DMS153 treated with DMSO at 0.1 percent for 48 hours (cell line): ENCODE results near the gene CFAP46.

Experiments used
- DNase-seq: peaks from one replicate; lab custom pipeline; 2025; ENCODE audit not compliant: unreplicated experiment; lab: John Stamatoyannopoulos, UW

The CFAP46 gene

DNA sequence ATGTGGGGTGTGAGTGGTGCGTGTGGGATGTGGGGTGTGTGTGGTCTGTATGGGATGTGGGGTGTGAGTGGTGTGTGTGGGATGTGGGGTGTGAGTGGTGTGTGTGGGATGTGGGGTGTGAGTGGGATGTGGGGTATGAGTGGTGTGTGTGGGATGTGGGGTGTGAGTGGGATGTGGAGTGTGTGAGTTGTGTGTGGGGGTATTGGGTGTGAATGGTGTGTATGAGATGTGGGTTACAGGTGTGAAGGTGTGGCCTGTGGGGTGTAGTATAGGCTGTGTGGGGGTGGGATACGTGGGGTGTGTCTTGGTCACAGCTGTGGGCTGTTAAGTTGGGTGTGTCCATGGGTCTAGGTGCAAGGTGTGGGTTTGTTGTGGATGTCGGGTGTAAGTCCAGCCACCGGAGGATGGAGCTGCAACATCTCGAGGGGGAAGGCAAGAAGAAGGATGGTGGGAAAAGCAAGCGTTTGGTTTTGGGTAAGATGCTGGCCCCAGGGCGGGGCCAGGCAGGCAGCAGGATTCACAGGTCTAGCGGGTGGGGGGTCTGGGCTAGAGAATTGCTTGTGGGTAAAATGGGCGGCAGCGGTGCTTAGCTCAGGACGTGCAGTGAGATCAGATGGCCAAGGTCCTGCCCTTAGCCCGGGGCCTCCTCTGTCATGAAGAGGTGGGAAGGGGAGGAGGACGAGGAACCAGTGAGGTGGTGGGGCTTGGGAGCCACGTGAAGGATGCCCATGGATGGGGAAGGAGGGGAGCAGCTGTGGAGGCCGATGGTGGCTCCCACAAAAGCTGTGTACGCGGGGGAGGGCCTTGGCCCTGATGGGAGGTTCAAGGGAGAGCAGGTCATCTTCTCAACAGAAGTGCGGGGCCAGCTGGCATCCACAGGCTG, 60.1 kb downstream of the CFAP46 start:
- no peak for DNase-seq

DNA sequence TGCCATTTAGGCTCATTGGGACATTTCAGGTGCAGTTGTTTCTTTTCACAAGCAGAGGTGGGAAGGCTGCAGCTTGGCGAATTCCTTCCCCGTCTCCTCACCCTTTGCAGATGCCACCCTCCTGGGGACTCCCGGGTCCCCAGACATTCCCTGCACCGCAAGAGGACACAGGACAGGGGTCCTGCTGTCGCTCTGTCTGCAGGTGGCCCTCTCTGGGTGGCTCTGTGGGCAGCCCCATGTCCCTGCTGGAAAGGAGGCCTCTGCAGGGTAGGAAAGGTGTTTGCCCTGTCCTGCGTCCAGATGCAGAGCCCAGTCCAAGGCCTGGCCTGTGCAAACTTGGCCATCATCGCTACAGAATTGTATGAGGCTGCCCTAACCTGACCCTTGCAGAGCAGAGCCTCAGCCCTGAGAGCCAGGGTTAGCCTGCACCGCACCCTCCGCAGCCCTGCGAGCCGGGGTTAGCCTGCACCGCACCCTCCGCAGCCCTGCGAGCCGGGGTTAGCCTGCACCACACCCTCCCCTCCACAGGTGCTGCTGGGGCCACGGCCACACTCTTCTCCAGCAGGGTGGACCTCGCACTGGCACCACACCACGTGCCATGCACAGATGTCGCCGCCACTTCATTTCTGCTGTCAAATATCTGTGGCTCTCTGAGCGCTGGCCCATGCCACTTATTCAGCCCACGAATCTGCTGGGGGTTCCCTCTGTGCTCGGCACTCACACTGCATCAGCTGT, 61.0 kb downstream of the CFAP46 start:
- DNase-seq, result no peak

DNA sequence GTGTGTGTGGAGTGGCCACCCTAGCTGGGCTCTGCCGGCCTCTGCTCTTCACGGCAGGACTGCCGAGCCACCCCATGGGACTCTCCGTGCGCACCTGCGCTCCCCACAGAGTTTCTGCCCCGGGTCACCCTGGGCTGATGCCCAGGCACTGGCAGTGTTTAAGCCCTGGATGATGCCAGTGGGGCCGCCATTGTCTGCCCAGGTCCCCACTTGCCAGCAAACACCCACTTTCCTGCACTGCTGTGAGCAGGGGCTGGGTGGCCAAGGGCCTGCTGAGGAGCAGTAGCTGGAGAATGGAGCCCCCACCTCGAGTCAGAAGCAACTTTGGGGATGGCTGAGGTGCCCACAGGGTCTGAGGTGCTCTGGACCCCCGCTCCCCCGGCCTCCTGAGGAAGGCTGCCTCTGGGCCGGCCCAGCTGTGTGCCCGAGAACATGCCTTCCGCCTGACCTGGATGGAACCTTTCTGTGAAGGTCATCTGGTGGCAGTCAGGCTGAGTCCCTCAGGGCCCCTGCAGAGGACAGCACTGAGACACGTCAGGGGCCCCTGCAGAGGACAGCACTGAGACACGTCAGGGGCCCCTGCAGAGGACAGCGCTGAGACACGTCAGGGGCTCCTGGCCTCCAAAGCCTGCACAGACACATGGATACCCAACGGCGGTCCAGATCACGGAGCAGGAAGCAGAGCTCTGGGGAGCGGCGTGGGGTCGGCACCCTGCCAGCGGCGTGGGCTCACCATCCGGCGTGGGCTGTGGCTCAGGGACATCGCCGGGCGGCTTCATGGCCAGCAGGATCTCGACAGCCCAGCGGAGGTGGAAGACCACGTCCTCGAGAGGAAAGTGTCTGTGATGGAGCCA, 62.0 kb downstream of the CFAP46 start:
- DNase-seq, result no peak

DNA sequence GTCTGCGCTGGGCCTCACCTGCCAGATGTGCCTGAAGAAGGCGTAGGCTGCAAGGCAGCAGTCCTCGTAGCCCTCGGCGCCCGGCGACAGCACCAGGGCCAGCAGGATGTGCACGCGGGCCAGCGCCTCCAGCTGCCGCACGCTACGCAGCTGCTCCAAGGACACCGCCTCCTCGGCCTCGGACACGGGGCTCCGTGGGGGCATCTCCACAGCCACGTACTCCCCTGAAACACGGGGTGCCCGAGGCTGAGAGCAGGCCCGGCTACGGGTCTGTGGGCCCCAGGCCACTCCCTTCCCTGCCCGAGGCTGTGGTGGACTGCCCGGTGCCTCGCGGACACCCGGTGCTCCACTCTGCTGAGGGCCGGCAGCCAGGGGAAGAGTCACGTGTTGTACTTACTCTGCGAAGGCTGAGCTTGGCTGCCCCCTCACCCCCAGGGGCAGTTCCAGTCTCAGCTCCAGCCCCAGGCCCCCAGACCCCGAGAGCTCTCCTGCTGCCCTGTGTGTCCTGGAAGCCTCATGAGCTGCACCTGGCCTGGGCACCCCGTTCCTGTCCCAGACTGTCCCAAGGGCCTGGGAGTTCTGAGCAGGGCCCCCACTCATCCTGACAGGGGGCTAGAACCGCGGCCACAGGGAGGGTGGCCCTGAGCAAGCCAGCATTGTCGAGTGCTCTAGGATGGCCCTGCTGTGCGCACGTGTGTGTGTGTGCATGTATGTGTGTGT, 62.8 kb downstream of the CFAP46 start:
- no peak for DNase-seq

DNA sequence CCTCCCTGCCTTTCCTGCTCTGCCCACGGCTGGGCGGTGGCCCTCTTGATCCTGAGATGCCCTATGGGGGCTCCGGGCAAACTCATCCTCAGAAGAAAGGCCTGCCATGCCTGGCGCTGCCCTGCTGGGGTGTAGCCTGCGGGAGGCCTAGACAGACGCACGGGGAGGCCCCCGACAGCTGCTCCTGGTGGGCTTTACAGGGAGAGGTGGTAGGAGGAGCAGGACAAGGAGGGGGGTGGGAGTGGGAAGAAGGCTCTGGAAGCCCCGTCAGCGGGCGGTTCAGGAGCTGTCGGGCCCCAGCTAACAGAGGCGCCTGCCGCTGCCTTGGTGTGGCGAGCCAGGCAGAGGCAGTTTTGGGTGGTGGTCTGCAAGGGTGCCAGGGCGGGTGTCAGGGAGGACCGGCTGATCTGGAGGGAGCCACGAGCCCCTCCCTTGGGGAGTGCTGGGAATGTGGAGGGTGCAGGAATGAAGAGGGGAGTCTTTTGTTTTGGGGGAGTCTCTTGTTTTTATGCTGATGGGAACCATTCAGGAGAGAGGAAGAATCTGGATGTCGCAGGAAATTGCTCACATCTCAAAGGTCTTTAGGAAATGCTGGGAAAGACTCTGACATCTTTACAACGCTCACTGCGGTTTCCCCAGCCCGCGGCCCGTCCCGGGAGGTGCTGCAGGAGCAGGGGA, 63.5 kb downstream of the CFAP46 start:
- DNase-seq, result no peak

DNA sequence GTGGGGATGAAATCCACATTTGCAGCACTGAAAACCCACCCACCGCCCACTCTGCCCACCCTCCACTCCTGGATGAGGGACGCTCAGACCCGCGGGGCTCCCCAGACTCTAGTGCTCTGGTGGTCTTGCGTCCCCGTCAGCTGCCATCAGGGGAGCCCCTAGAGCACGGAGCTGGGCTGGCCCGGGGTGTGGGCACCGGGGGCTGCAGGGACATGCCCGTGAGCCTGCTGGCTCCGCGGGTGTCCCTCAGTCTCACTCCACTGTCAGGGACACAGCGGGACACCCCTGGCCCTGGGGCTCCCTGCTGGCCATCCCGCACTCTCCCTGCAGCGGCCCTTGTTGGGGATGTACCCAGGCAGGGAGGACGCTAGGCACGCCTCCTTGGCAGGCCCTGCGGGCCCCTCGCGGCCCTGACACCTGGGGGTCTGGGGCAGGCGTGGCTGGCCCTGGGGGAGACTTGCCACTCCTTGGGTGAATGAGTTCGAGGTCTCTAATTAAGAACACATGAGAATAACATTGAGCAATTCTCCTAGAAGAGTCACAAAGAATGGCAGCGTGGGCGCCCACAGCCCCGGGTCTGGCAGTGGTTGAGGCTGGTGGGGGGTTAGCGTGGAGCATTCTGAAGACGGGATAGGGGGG, 64.2 kb downstream of the CFAP46 start:
- no peak for DNase-seq

DNA sequence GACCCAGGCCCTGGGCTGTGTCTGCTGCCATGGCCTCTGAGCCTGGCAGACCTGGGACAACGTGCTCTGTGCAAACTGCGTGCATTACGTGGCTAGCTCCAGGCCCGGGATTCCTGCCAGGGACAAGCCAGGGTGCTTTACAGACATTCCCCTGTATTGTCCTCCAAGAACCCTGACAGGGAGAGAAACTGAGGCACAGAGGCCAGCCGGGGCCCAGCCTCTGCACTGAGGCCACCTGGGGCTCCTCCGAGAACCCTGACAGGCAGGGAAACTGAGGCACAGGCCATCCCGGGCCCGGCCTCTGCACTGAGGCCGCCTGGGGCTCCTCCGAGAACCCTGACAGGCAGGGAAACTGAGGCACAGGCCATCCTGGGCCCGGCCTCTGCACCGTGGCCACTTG, 64.9 kb downstream of the CFAP46 start:
- no peak for DNase-seq

DNA sequence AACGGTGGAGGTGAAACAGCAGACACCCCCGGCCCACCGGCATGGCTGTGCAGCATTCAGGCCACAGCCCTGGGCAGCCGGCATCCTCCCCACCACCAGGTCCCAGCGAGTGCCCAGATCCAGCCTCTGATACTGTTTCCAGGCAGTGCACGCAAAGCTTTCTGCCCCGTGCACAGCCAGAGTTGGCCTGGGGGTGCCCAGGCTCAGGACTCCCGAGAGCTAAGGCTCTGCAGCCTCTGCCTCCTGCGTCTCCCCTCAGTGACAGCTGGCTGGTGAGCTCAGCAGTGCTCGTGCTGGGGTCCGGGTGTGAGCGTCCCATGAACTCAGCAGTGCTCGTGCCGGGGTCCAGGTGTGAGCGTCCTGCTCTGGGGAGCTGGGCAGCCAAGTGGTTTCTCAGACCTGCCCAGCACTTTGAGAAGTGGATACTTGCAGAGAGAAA, 65.4 kb downstream of the CFAP46 start:
- no peak for DNase-seq

DNA sequence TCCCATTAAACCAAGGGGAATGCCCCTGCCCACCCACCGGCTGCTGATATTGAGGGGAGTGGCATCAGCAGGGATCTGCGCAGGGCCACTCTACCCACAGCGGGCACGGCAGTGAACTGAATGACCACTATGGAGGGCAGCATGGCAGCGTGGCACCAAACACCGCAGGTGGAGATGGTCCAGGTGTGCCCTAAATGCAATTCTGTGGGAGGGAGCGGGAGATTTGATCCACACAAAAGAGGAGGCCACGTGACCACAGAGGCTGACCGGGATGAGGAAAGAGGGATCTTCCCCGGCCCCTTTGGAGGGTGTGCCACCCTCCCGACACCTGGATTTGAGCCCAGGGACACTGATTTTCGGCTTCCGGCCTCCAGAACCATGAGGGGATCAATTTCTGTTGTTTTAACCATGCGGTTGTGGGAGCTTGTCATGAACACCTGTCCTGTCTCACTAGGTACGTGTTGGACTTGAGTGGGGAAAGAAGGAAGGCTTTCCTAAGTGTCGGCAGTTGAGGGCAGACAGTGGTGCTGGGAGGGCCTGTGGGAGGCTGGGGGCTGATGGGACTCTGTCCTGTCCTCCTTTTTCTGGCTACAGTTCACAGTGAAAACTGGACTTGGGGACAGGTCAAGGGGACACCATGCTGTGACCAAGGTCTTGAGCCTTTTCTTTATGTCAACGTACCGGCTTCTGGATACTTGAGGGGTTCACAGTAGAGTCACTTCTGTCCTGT, 66.1 kb downstream of the CFAP46 start:
- no peak for DNase-seq

DNA sequence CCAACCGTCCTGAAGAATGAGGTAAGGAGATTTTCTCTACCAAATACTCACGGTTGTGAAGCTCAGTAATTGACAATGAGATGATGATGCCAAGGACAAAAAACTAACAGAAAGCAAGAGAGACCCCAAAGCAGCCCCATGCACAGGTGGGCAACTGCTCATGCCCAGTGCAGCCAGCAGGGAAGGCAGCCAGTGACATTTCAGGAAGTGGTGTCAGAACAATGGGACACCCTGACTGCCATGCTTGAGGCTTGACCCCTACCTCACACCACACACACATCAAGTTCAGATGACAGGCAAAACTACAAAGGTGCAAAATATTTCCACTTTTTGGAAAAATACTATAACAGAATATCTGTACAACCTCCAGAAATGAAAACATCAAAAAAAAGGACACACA, 66.9 kb downstream of the CFAP46 start:
- DNase-seq, result no peak

DNA sequence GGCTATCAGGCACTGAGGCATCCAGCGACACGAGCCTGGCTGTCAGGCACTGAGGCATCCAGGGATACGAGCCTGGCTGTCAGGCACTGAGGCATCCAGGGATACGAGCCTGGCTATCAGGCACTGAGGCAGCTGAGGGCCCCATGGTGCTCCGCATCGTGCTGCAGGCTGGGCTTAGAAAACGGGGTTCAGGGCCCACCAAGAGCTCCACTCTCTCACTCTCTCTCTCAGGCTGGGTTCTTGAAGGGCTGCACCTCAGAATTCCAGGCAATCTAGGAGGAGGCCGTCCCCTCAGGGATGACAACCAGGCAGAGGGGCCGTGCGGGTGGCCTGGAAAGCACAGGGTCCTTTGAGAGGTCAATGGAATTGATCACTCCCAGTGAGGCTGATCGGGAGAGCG, 69.0 kb downstream of the CFAP46 start:
- no peak for DNase-seq

DNA sequence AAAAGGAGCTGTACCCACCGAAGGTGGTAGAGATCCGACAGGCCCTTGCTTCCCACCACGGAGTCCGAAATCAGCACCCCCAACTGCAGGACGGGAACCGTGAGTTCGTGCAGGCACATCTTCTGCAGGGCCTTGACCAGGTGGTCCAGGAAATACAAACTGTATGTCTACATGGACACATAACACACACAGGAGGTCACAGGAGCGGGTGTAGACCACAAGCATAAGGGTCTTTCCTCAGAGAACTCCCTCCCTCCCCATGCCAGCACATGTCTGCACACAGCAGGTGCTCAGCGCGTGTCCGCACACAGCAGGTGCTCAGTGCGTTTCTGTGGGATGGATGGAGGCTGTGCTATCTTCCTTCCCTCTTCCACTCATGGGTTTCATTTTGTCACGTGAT, 69.7 kb downstream of the CFAP46 start:
- DNase-seq, result no peak

DNA sequence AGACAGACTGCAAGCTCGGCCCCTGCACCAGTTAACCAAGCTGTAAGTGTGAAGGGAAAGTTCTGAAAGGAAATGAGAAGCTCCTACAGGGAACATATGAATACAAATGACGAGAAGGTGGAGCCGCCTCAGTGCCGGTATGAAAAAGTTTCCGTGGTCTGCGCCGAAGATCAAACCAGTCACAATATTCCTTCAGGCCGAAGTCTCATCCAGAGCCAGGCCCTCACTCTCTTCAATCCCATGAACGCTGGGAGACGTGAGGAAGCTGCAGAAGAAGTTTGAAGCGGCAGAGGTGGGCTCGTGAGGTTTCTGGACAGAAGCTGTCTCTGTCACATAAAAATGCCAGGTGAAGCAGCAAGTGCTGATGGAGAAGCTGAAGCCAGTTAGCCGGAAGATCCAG, 71.9 kb downstream of the CFAP46 start:
- DNase-seq, result no peak

DNA sequence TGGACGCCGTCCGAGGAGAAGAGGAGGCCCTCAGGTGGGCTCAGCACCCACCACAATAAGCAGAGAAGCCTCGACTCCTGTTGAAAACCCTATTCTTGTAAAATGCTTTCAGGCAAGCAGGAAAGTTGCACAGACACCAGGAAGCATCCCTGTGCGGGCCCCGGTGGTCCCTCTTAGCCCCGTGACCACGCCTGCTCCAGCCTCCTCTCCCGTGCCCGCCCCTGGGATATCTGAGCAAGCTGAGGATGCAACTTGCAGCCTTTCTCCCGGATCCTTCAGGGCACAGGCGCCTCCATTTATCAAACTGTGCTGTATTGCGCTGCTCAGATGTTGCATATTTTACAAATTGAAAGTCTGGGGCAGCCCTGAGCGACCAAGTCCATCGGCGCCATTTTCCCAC, 72.7 kb downstream of the CFAP46 start:
- DNase-seq, result no peak

DNA sequence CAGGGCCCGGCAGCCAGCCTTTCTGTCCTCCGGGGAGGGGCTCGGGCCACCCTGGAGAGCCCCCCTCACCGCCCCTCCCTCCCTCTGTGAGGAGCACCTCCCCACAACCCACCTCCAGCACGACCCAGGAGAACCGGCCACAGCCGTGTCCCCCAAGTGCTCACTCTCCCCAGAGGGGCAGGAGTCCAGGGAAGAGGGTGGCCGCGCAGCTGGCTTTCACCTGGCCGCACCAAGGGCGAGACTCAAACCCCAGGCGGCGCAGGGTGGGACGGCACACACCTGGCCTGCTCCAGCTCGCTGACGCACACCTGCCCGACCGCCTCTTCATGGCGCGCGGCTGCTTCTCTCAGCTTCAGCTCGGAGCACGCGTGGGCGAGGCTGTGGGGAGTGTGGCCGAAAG, 73.4 kb downstream of the CFAP46 start:
- no peak for DNase-seq

DNA sequence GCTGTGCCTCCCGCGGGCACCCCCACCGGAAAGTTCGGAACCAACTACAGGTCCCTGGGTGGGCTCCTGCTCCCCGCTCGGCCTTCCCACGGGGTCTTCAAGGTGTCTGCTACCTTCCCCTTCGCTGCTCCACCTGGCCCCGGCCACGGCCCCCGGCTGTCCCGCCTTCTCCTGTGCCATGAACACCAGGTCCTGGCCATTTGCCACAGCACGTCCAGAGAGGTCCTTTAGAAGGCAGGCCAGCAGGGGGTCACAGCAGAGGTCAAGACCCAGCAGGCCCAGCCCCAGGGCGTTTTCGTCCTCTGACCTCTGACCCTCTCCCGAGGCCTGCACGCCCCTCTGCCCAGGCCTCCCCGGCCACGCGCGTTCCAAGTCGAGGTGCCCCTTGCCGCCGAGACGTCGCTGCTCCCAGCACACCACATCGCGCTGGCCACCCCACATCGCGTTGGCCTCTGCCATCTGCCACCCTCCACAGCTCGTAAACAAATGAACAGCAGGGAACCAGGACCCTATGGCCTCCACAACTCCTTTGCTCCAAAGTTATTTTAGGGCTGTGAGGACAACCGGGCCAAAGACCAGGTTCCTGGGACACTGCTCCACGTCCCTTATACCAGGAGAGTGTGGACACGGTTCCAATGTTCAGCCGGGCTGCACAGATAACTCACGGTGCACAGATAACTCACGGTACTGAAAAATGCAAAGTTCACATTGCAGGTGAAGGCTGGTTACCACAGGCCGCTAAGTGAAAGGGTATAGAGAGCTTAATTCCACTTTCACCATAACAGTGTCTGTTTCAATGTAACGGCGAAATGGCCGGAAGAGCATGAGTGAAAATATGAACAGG, 74.3 kb downstream of the CFAP46 start:
- DNase-seq, result no peak

DNA sequence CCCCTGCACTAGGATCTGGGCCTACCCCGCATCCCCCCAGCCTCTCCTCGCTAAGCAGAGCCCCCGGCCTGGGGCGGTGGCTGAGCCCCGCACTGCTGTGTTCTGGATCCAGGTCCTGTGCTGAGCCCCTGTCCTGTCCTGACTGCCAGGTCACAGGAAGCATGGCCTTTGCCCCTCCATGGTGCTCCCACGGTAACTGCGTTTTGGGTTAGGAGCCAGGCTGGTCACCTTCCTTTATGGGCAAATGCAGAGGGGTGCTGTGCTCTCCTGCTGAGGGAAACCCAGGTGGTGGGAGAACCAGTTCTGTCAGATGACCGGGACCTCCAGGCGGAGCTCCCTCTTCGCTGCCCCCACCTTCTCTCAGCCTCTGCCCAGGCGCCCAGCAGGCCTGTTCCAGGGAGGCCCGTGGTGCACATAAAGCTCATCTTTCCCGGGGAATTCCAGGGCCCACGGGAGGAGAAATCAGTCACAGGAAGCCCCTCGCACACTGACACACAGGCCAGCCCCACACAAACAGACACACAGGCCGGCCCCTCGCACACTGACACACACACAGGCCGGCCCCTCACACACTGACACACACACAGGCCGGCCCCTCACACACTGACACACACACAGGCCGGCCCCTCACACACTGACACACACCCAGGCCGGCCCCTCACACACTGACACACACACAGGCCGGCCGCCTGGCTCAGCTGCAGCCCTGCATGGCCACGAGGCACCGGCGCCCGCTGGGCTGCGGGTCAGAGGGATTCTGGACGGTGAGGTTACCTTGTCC, 75.6 kb downstream of the CFAP46 start:
- no peak for DNase-seq
